Lung (tissue), 12 donors: Measurements from ENCODE around the gene CRELD2. TPM values are rescaled to one million over a fixed set of nuclear protein-coding genes. Genes with fewer than 3 reads are reported as not detected.

Experiments
- ATAC-seq: fragments of 200-7000 bp; cut with Tn5 transposase; one replicate; pipeline ENCODE4 v1.9.1; 2020; ENCODE audit warnings: moderate number of reproducible peaks; ENCODE audit not compliant: insufficient read depth, low FRiP score
- DNase-seq, 3 donors: peaks; one replicate each; pipeline ENCODE4 v3.0.0-alpha.2; 2013 to 2017
- H3K27ac ChIP-seq, 2 donors: one replicate each; pipeline ENCODE4 v1.5.1; 2013; ENCODE audit warnings: mild to moderate bottlenecking in 2 of 2, moderate library complexity in 2 of 2, control low read depth in 1 of 2, inconsistent platforms in 1 of 2, low read depth in 1 of 2, low read length in 1 of 2
- H3K27me3 ChIP-seq, 3 donors: one replicate each; pipeline ENCODE4 v1.5.1; 2013; ENCODE audit warnings: low read length in 2 of 3; ENCODE audit not compliant: control insufficient read depth in 3 of 3, insufficient read depth in 3 of 3
- H3K36me3 ChIP-seq, 4 donors: one replicate each; pipeline ENCODE4 v1.5.1; 2013; ENCODE audit warnings: low read length in 4 of 4, mild to moderate bottlenecking in 1 of 4, moderate library complexity in 1 of 4; ENCODE audit not compliant: control insufficient read depth in 4 of 4, insufficient read depth in 4 of 4
- H3K4me1 ChIP-seq, 5 donors: one replicate each; pipeline ENCODE4 v1.5.1; 2013; ENCODE audit warnings: low read length in 5 of 5, mild to moderate bottlenecking in 2 of 5, moderate library complexity in 1 of 5; ENCODE audit not compliant: control insufficient read depth in 5 of 5, insufficient read depth in 5 of 5
- H3K4me3 ChIP-seq: one replicate; pipeline ENCODE4 v1.5.1; 2013; ENCODE audit warnings: mild to moderate bottlenecking, control low read depth, moderate library complexity
- H3K9ac ChIP-seq, 2 donors: one replicate each; pipeline ENCODE4 v1.5.1; 2013; ENCODE audit warnings: low read length in 2 of 2, control low read depth in 1 of 2; ENCODE audit not compliant: insufficient read depth in 1 of 2
- H3K9me3 ChIP-seq, 4 donors: one replicate each; pipeline ENCODE4 v1.5.1; 2013; ENCODE audit warnings: low read length in 3 of 4, mild to moderate bottlenecking in 1 of 4, moderate library complexity in 1 of 4; ENCODE audit not compliant: control insufficient read depth in 4 of 4, insufficient read depth in 3 of 4
- WGBS, 2 donors: extraction: QIAGEN DNeasy Blood & Tissue Kit; methylation state at CpG; one replicate each; pipeline ENCODE4 v1.1.7; 2013; 5-methylcytosine and 5-hydroxymethylcytosine counted together
- polyA plus RNA-seq, 2 donors: library from polyadenylated mRNA; stranded (reverse); fragments of 200-250 nt; gene quantifications; one replicate each; pipeline ENCODE4 v1.2.1, GENCODE V29; 2013
- total RNA-seq, 2 donors: library from RNA; depleted of rRNA in 1 of 2; stranded (reverse); fragments of >200 nt in 1 of 2; gene quantifications; one replicate each; pipeline ENCODE4 v1.2.1, GENCODE V29; 2014 to 2021
- TF ChIP-seq, protein P1 (sequence below): IDR thresholded peaks from 2 replicates; pipeline ENCODE4 v1.5.1; 2012; ENCODE audit warnings: mild to moderate bottlenecking; ENCODE audit errors: control extremely low read depth, extremely low read depth
- donor health status: control.
- donor health status: control.
- donor health status: Bipolar disorder and iron deficiency.
- donor health status: healthy.
- donor health status: DM: yes; HTN: yes; CAD: no.

The CRELD2 gene
- total and polyA plus RNA-seq, 4 donors, result 18.7 to 110 (median 71.9) TPM

DNA sequence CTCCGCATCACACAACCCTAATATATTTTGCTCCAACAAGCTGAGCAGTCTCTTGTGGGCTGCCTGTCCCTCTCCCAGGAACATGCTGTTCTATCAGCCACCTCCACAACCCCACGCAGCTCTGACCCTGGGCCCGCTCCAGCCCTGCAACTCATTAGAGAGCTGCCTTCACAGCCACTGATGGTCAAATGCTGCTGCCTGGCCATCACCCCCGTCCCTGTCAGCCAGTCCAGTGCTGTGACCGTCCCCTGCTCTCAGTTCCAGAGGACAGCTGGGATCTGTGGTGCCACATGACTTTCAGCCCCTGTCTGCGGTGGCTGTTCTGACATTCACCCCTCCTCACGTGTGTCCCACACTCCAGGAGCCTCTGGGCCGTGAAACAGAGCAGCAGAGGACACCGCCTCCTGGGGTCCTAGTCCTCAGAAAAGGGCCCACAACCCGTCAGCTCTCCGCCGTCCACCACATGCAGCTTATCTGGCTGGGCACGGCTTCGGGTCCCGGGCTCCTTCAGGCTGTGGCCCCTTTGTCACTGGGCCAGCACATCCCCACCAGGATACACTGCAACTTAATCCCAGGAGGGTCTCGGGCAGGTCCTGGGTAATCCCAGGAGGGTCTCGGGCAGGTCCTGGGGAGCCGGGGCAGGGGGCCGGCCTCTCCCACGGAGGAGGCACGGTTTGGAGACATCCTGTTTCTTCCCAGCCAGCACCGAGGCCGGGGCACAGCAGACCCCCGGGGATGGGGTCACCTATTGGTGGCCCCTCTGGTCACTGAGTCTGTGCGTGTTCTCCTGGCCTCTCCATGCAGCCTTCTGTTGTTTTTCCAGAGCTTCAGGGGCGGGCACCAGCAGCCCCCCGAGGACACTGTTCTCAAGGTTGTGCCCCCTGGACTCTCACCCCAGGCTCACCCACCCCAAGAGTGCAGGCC, 15.1 kb downstream of the CRELD2 start:
- Histone ChIP-seq H3K4me1 (peaks cover 2 to 19% (median 15%) of the 10 kb centered on the region in 5 donors), H3K36me3 (no peaks in the 10 kb centered on the region), H3K4me3 (no peak overlapping the region), H3K27me3 (no peaks in the 10 kb centered on the region), H3K9ac (no peak overlapping the region), H3K9me3 (no peaks in the 10 kb centered on the region), H3K27ac (peak overlapping the region; percentile 98 to 99)
- ATAC-seq (no peak), DNase-seq (no peak)
- TF ChIP-seq, protein P1, sequence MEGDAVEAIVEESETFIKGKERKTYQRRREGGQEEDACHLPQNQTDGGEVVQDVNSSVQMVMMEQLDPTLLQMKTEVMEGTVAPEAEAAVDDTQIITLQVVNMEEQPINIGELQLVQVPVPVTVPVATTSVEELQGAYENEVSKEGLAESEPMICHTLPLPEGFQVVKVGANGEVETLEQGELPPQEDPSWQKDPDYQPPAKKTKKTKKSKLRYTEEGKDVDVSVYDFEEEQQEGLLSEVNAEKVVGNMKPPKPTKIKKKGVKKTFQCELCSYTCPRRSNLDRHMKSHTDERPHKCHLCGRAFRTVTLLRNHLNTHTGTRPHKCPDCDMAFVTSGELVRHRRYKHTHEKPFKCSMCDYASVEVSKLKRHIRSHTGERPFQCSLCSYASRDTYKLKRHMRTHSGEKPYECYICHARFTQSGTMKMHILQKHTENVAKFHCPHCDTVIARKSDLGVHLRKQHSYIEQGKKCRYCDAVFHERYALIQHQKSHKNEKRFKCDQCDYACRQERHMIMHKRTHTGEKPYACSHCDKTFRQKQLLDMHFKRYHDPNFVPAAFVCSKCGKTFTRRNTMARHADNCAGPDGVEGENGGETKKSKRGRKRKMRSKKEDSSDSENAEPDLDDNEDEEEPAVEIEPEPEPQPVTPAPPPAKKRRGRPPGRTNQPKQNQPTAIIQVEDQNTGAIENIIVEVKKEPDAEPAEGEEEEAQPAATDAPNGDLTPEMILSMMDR, result no peak
- 68 to 83% methylated on average over 21 to 27 of the region's 27 CpGs for WGBS, 2 donors

DNA sequence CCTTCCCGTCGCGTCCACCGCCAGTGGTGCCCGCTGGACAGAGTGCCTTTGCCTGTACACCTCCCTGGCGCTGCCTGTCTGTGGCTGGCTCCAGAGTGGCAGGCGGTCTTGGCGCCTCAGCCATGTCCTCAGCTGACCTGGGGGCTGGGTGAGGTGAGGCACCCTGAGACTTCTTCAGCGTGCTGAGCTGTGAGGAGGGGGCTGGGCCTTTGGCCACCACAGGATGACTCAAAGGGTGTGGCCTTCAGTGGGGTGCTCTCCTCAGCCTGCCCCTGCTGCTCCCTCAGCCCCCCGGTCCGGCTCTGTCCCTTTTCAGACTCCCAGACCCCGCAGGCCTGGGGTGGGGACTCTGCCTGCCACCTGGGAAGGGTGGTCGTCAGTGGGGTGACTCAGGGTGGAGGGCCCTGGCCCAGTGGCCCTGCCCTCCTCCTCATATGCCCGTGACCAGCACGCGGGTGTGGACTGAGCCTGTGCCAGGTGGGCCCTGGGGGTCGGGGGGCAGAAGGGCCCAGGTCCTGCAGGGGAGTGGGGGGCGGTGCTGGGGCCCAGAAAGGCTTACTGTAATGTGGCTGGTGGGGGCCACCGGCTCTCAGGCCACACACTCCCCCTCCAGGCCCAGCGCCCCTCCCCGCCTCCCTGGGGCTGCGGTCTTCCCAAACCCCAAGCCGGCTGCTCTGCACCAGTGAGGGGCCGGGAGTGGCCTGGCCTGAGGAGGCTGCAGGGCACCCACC, 15.9 kb downstream of the CRELD2 start:
- Histone ChIP-seq H3K36me3 (no peaks in the 10 kb centered on the region), H3K9ac (no peak overlapping the region), H3K27ac (peak overlapping the region; percentile 98 to 99), H3K4me1 (peaks cover 2 to 24% (median 17%) of the 10 kb centered on the region in 5 donors), H3K27me3 (no peaks in the 10 kb centered on the region), H3K4me3 (peak overlapping the region; percentile 50), H3K9me3 (no peaks in the 10 kb centered on the region)
- TF ChIP-seq, protein P1, result no peak
- DNase-seq, result no peak
- peak; percentile 13 for ATAC-seq
- WGBS, 2 donors, result 26 to 34% methylated on average over 19 to 24 of the region's 24 CpGs

GRCh38 chr22:49934891-49935557, 16.6 kb downstream of the CRELD2 start:
- Histone ChIP-seq H3K4me3 (peak overlapping the region; percentile 50), H3K27ac (peak overlapping the region; percentile 98 to 99), H3K4me1 (peaks cover 2 to 21% (median 17%) of the 10 kb centered on the region in 5 donors), H3K27me3 (no peaks in the 10 kb centered on the region), H3K36me3 (no peaks in the 10 kb centered on the region), H3K9me3 (no peaks in the 10 kb centered on the region), H3K9ac (no peak overlapping the region)
- ATAC-seq, result peak; percentile 17
- 3 to 8% methylated on average over 36 to 56 of the region's 56 CpGs for WGBS, 2 donors
- DNase-seq, result peak; percentile 42 to 75 (median 71)
- TF ChIP-seq, protein P1, result no peak
